RWPE1 (cell line): ENCODE data around the gene NTPCR.

Experiments
- CTCF ChIA-PET: fragments of 350-600 bp; sonication (Branson Sonifier 250); formaldehyde crosslinking; extraction: SDS; loops from one replicate; lab custom pipeline; 2021; lab: Yijun Ruan, JAX
- POLR2A ChIA-PET: fragments of 400-600 bp; formaldehyde crosslinking; extraction: SDS; loops from one replicate; lab custom pipeline; 2020; ENCODE audit warnings: antibody characterized with exemption; ENCODE audit not compliant: low non-redundant PET; lab: Yijun Ruan, JAX
- DNase-seq: peaks from one replicate; pipeline ENCODE4 v3.0.0; 2012; ENCODE audit warnings: low spot score
- H3K27ac ChIP-seq: fragments of 450-650 bp; 2 replicates; pipeline ENCODE4 v1.5.1; 2017
- TF ChIP-seq, protein P1 (sequence below): fragments of 450-650 bp; conservative IDR thresholded peaks from 2 replicates; pipeline ENCODE4 v1.5.1; 2017; ENCODE audit warnings: low read depth, mild to moderate bottlenecking

NTPCR gene

DNA sequence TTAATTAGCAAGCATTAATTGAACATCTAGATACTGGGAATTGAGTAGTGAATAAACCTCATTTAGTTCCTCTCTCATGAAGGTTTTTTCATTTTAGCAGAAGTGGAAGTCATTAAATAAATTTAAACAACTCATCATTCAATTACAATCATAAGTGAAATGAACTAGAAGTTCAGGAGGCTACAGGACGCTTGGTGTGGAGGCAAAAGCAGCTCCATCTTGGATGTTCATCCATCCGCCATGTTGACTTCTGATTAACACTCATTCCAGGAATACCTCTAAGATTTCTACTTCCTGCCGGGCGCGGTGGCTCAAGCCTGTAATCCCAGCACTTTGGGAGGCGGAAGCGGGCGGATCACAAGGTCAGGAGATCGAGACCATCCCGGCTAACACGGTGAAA, 11.5 kb upstream of the NTPCR start:
- TF ChIP-seq, protein P1, sequence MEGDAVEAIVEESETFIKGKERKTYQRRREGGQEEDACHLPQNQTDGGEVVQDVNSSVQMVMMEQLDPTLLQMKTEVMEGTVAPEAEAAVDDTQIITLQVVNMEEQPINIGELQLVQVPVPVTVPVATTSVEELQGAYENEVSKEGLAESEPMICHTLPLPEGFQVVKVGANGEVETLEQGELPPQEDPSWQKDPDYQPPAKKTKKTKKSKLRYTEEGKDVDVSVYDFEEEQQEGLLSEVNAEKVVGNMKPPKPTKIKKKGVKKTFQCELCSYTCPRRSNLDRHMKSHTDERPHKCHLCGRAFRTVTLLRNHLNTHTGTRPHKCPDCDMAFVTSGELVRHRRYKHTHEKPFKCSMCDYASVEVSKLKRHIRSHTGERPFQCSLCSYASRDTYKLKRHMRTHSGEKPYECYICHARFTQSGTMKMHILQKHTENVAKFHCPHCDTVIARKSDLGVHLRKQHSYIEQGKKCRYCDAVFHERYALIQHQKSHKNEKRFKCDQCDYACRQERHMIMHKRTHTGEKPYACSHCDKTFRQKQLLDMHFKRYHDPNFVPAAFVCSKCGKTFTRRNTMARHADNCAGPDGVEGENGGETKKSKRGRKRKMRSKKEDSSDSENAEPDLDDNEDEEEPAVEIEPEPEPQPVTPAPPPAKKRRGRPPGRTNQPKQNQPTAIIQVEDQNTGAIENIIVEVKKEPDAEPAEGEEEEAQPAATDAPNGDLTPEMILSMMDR, result no peak
- DNase-seq, result no peak
- H3K27ac ChIP-seq, result no peak overlapping the region
- ChIA-PET CTCF (no interaction called here), POLR2A (no interaction called here)

DNA sequence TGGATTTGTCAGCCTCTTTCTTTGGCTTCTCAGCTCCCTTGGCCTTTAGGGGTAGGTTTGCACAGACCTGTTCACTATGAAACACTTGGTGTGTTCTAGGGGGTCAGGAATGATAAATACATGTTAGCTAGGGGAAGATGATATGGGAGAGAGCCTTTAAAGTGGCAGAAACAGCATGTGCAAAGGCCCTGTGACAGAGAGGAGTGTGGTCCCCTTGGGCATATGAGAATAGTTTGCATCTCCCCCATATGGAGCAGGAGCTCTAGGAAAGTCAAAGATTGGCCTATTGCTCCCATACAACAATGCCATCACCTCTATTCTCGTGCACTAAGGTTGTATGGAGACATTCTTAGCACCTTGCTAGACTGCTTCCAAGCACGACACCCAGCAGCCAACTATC, 10.7 kb upstream of the NTPCR start:
- ChIA-PET POLR2A (no interaction called here), CTCF (no interaction called here)
- TF ChIP-seq, protein P1, result no peak
- no peak for DNase-seq
- no peak overlapping the region for H3K27ac ChIP-seq

DNA sequence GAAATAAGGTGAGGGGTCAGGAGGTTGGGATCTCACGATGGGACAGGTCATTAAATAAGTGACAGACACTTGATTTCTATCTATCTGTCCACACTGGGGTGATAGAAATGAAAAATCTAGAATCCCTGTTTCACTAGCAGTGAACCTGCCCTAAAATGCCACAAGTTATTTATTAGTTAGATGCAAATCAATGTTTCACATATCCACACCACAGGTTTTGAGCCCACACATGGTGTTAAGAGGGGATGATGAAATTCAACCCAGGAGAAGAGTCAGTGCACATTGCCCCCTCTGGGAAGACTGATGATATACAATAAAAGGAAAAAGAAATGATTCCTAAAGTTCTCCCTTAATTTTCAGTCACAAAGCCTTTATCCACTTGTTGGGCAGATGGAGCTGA, 10.1 kb upstream of the NTPCR start:
- CTCF ChIA-PET, result no interaction called here
- DNase-seq, result no peak
- TF ChIP-seq, protein P1, result no peak
- H3K27ac ChIP-seq, result no peak overlapping the region
- POLR2A ChIA-PET, result no interaction called here

DNA sequence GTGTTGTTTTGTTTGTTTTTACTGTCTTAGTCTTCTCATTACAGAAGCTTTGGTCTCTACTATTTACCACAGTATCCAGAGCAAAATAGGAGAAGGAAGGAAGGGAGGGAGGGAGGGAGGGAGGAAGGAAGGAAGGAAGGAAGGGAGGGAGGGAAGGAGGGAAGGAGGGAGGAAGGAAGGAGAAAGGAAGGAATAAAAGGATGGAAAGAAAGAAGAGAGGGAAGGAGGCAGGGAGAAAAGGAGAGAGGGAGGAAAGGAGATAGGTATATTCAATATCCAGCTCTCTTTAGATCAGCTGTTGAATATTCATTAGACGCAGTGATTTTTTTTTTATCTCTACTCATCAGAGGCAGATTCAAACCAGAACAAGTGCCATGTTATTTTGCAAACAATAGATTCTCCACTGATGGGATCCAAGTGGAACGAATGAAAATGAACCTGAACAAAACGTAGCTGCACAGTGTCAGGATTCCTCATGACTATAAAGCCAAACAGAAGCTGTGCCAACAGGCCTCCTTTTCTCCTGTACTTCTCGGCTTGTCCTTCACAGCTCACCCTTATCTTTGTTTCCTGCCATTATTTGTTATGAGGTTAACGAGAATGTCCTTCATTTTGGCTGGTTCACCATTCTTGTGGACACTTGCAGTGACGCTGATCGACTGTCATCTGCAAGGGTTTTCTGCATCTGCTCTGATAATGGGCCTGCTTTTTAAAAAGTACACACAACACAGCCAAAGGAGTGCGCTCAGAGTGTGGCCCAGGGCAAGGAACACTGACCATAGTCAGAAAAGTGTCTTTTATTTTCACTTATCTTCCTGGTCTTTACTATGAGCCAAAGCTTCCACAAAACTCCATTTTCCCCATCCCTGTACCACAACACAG, 7.8 kb upstream of the NTPCR start:
- DNase-seq, result no peak
- TF ChIP-seq, protein P1, result no peak
- ChIA-PET CTCF (interaction anchor here (0.6 to 0.7 kb wide), 2 partner anchors 18 to 39 kb away, joined by 3 to 4 read pairs; no protein-coding TSS in a partner anchor), POLR2A (no interaction called here)
- H3K27ac ChIP-seq, result no peak overlapping the region

DNA sequence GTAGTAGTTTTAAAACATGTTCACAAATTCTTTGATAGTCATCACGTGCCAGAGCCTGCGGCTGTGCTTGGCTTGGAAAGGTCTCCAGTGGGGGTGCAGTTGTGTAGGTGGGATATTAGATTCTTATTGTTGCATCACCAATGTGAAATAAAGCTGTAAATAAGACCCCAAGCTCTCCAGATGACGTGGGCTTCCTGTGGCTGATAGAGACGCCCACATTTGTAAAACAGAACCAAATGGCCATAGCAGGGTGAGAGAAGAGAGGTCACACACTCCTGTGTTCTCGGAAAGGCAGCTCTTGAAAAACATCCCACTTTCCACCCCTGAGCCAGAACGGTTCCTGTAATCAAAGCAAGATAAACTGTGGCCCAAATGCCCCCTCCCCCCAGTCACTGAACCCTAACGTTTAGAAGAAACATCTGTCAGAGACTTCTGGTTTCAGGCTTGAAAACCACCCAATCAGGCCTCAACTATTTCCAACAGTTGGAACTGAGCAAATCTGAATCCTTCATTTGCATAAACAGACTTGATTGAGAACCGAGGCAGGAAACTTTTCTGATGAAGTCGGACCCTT, 6.6 kb upstream of the NTPCR start:
- DNase-seq, result no peak
- TF ChIP-seq, protein P1, result no peak
- CTCF ChIA-PET, result no interaction called here
- H3K27ac ChIP-seq, result no peak overlapping the region
- POLR2A ChIA-PET, result no interaction called here

DNA sequence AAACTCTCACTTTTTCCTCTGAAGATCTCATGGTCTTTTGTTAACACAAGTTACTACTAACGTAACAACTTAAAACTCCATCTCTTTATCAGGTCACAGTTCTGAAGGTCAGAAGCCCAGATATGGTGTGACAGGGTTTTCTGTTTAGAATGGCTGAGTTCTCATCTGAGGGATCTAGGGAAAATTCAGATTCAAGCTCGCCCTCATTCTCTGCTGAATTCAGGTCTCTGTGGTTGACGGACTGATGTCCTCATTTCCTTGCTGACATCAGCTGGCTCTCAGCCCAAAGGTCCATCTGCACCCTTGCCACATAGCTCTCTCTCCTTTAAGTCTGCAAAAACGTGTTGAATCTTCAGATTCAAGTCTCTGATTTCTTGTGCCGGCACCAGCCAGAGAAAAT, 6.1 kb upstream of the NTPCR start:
- DNase-seq, result no peak
- ChIA-PET POLR2A (no interaction called here), CTCF (no interaction called here)
- TF ChIP-seq, protein P1, result no peak
- H3K27ac ChIP-seq, result no peak overlapping the region
